Gastroesophageal sphincter (tissue), 4 donors: Measurements from ENCODE around the gene CACNA1C. TPM values are rescaled to one million over a fixed set of nuclear protein-coding genes. Genes with fewer than 3 reads are reported as not detected.

Experiments
- ATAC-seq: fragments of 150-250 bp; one replicate; pipeline ENCODE4 v1.9.1; 2016; ENCODE audit warnings: mild to moderate bottlenecking, moderate library complexity
- H3K27ac ChIP-seq, 4 donors: fragments of 200-600 bp; sonication (generic) in 3 of 4; 1 replicate in 3 of 4; 2 replicates in 1 of 4; pipeline ENCODE4 v1.5.1; 2016 to 2019
- H3K27me3 ChIP-seq: fragments of 200-600 bp; sonication (generic); one replicate; pipeline ENCODE4 v1.5.1; 2019
- H3K36me3 ChIP-seq, 2 donors: fragments of 200-600 bp; sonication (generic); one replicate each; pipeline ENCODE4 v1.5.1; 2019; ENCODE audit warnings: control low read depth in 1 of 2
- H3K4me1 ChIP-seq, 3 donors: fragments of 200-600 bp; sonication (generic); 1 replicate in 2 of 3; 2 replicates in 1 of 3; pipeline ENCODE4 v1.5.1; 2016 to 2019; ENCODE audit warnings: control low read depth in 2 of 3
- H3K4me3 ChIP-seq, 2 donors: fragments of 200-600 bp; sonication (generic); one replicate each; pipeline ENCODE4 v1.5.1; 2019; ENCODE audit warnings: mild to moderate bottlenecking in 1 of 2, moderate library complexity in 1 of 2
- H3K9me3 ChIP-seq, 3 donors: fragments of 200-600 bp; sonication (generic); one replicate each; pipeline ENCODE4 v1.5.1; 2017 to 2019; ENCODE audit warnings: control low read depth in 2 of 3
- CTCF ChIP-seq, 4 experiments: fragments of 200-600 bp in 2 of 4; fragments of 450-650 bp in 2 of 4; sonication (generic) in 1 of 4; IDR thresholded peaks; one replicate each; pipeline ENCODE4 v1.5.1; 2017 to 2019; ENCODE audit warnings: antibody characterized with exemption in 4 of 4, mild to moderate bottlenecking in 2 of 4, moderate library complexity in 2 of 4
- EP300 ChIP-seq: sonication (generic); formaldehyde crosslinking; IDR thresholded peaks from one replicate; pipeline ENCODE4 v1.6.1; 2017; ENCODE audit warnings: antibody characterized with exemption, mild to moderate bottlenecking
- POLR2A ChIP-seq, 2 donors: fragments of 450-650 bp; IDR thresholded peaks; one replicate each; pipeline ENCODE4 v1.6.1; 2017; ENCODE audit warnings: antibody characterized with exemption in 2 of 2, mild to moderate bottlenecking in 2 of 2, moderate library complexity in 1 of 2
- POLR2AphosphoS5 ChIP-seq: sonication (generic); formaldehyde crosslinking; IDR thresholded peaks from one replicate; pipeline ENCODE4 v1.6.1; 2017; ENCODE audit warnings: antibody characterized with exemption
- WGBS, 2 donors: methylation state at CpG; one replicate each; pipeline ENCODE4 v1.1.5; 2018; ENCODE audit warnings: low coverage in 1 of 2; 5-methylcytosine and 5-hydroxymethylcytosine counted together
- total RNA-seq, 4 donors: library from RNA; depleted of rRNA; stranded (reverse); fragments of >200 nt; gene quantifications; one replicate each; pipeline ENCODE4 v1.1.0, GENCODE V29; 2016

Gene CACNA1C
- total RNA-seq, 4 donors from 2014 or later: 22.9 to 96.2 (median 41.4) TPM

- H3K36me3 ChIP-seq: no peaks in the 10 kb centered on the region
- no peak overlapping the region for H3K4me3 ChIP-seq
- TF ChIP-seq EP300 (no peak), CTCF (IDR thresholded peaks at IDR 0.05) (no peak), POLR2AphosphoS5 (no peak), POLR2A (IDR thresholded peaks at IDR 0.05) (no peak)
- ATAC-seq: no peak
- H3K9me3 ChIP-seq: no peaks in the 10 kb centered on the region
- H3K4me1 ChIP-seq: peaks cover 0 to 65% (median under 1%) of the 10 kb centered on the region in 3 donors
- peak overlapping the region; percentile 8 to 81 (median 76) for H3K27ac ChIP-seq
- H3K27me3 ChIP-seq: no peaks in the 10 kb centered on the region
- WGBS, 2 donors: 43 to 70% methylated on average over 1 to 5 of the region's 5 CpGs
Observed at GRCh38 chr12:2385529-2385928, 332.7 kb downstream of the CACNA1C start.

- Histone ChIP-seq H3K27me3 (no peaks in the 10 kb centered on the region), H3K36me3 (no peaks in the 10 kb centered on the region), H3K9me3 (no peaks in the 10 kb centered on the region), H3K27ac (no peak overlapping the region), H3K4me3 (no peak overlapping the region), H3K4me1 (peaks cover 0 to 65% (median 0%) of the 10 kb centered on the region in 3 donors)
- 70% methylated on average over 3 of the region's 3 CpGs; no CpG with 5 or more reads in 1 of the 2 donors for WGBS, 2 donors
- no peak for ATAC-seq
- TF ChIP-seq POLR2A (IDR thresholded peaks at IDR 0.05) (no peak), CTCF (IDR thresholded peaks at IDR 0.05) (no peak), EP300 (no peak), POLR2AphosphoS5 (no peak)
Observed at GRCh38 chr12:2386566-2386965, 333.8 kb downstream of the CACNA1C start.

GRCh38 chr12:2387103-2387834 is 334.5 kb downstream of the CACNA1C start:
- no peak for ATAC-seq
- H3K4me1 ChIP-seq: peaks cover 0 to 72% (median 0%) of the 10 kb centered on the region in 3 donors

GRCh38 chr12:2389079-2389790 is 336.4 kb downstream of the CACNA1C start:
- 67 to 68% methylated on average over 3 to 5 of the region's 5 CpGs for WGBS, 2 donors
- H3K27ac ChIP-seq: no peak overlapping the region
- H3K4me3 ChIP-seq: no peak overlapping the region
- ATAC-seq: no peak
- H3K9me3 ChIP-seq: no peaks in the 10 kb centered on the region
- H3K4me1 ChIP-seq: peaks cover 0 to 62% (median 0%) of the 10 kb centered on the region in 3 donors
- no peaks in the 10 kb centered on the region for H3K36me3 ChIP-seq
- no peaks in the 10 kb centered on the region for H3K27me3 ChIP-seq
- TF ChIP-seq POLR2A (IDR thresholded peaks at IDR 0.05) (no peak), EP300 (no peak), POLR2AphosphoS5 (no peak), CTCF (IDR thresholded peaks at IDR 0.05) (no peak)

More at GRCh38 chr12:2387103-2387834, 334.5 kb downstream of the CACNA1C start:
- Histone ChIP-seq H3K36me3 (no peaks in the 10 kb centered on the region), H3K27ac (no peak overlapping the region), H3K27me3 (no peaks in the 10 kb centered on the region), H3K4me3 (no peak overlapping the region), H3K9me3 (no peaks in the 10 kb centered on the region)
- WGBS, 2 donors: 77% methylated on average over 2 to 7 of the region's 12 CpGs
- TF ChIP-seq CTCF (IDR thresholded peaks at IDR 0.05) (no peak), POLR2A (IDR thresholded peaks at IDR 0.05) (no peak), EP300 (no peak), POLR2AphosphoS5 (no peak)
